Measurements from ENCODE around the gene PRDX1. TPM values are rescaled to one million over a fixed set of nuclear protein-coding genes. Genes with fewer than 3 reads are reported as not detected.
A peak's percentile ranks its signal among the peaks of the same experiment; 100 is the strongest.

PRDX1 gene
- total and polyA plus RNA-seq, 2 of the 4 experiments (the other 2 are of a cell fraction) = 612 to 883 TPM

DNA sequence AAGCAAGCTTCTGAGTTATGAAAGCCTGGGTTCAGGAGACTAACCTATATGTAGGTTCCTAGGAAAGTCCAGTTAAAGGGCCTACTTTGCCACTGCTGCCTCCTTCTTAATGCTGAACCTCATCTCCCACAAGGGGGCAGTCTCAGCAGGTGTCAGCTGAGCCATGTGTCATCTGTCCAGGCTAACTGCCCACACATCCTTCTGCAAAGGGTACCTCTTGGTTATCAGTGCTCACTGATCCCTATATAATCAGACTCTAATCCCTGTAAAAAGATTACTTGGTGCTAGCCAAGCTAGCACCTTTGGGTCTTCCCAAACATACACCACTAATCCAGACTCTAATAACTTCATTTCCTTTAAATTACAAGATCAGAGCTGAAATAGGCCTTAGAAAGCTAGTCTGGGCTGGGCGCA, 9.0 kb downstream of the PRDX1 start:
- Histone ChIP-seq H3K9ac (ENCODE audit: low read depth, low read length) (no peak overlapping the region), H2BK20ac (ENCODE audit: low read depth, low read length) (no peak overlapping the region), H3K27me3 (ENCODE audit: control insufficient read depth, insufficient read depth, low read length) (no peaks in the 10 kb centered on the region), H3K27ac (ENCODE audit: insufficient read depth, low read length) (no peak overlapping the region), H4K20me1 (ENCODE audit: insufficient read depth, low read length) (peaks cover 56% of the 10 kb centered on the region), H4K5ac (ENCODE audit: low read depth, low read length) (no peak overlapping the region), H3K4me3 (ENCODE audit: insufficient read depth, low read depth, low read length) (no peak overlapping the region), H2AK9ac (replicated peaks; ENCODE audit: low read depth, low read length, poor library complexity) (peak overlapping the region; percentile 23), H2BK5ac (ENCODE audit: low read depth, low read length, poor library complexity, severe bottlenecking) (no peak overlapping the region), H3K14ac (replicated peaks; ENCODE audit: low read depth, low read length) (no peak overlapping the region), H2AFZ (replicated peaks; ENCODE audit: low read length, poor library complexity) (no peak overlapping the region), H3K4me1 (ENCODE audit: control insufficient read depth, insufficient read depth, low read length) (peaks cover 17% of the 10 kb centered on the region), H3K4ac (ENCODE audit: low read depth, low read length) (no peak overlapping the region), H4K8ac (ENCODE audit: low read depth in 2 of 2, low read length in 2 of 2) (no peak overlapping the region), H4K91ac (ENCODE audit: insufficient read depth, low read depth, low read length) (no peak overlapping the region), H3K9me1 (ENCODE audit: insufficient read depth, low read length) (peaks cover 17% of the 10 kb centered on the region), H2AK5ac (ENCODE audit: low read depth, low read length) (no peak overlapping the region), H3K4me2 (ENCODE audit: low read depth, low read length) (no peak overlapping the region), H2BK120ac (ENCODE audit: low read depth, low read length) (no peak overlapping the region), H3K23ac (ENCODE audit: low read depth, low read length) (no peak overlapping the region), H3K79me1 (ENCODE audit: low read depth in 1 of 2, low read length in 2 of 2) (peaks cover 8 to 59% of the 10 kb centered on the region in 2 experiments), H3K18ac (ENCODE audit: low read depth, low read length) (no peak overlapping the region), H3K56ac (ENCODE audit: extremely low read depth, insufficient read depth, low read length) (no peak overlapping the region), H2BK15ac (ENCODE audit: low read depth, low read length) (no peak overlapping the region), H3K36me3 (ENCODE audit: control insufficient read depth, insufficient read depth, low read length) (peaks cover 61% of the 10 kb centered on the region), H3K9me3 (ENCODE audit: control insufficient read depth, insufficient read depth, low read length) (no peaks in the 10 kb centered on the region)
- DNase-seq = peak; percentile 71
- ChIA-PET CTCF (interaction anchor here (0.6 to 1.5 kb wide), 6 partner anchors 9 to 1807 kb away, joined by 3 to 6 read pairs (median 5); partner anchors contain the start of gene PRDX1), POLR2A (ENCODE audit: unreplicated experiment) (no interaction called here)
- peak; percentile 58 for ATAC-seq (ENCODE audit: low read depth)
- in situ Hi-C loops (cut with MboI; ENCODE audit: low sequenced_read_pairs) = no loop called here
- BruUV-seq (replicated peaks) = no TSS peak
- dilution Hi-C loops (cut with HindIII; ENCODE audit: low sequenced_read_pairs, unreplicated experiment) = no loop called here
- WGBS, 2 experiments (ENCODE audit: extremely low coverage in 2 of 2, insufficient read length in 1 of 2) = no CpG with 5 or more reads among the region's 1 CpG
- TF ChIP-seq CEBPB (IDR thresholded peaks at IDR 0.05; ENCODE audit: low read depth, low read length) = no peak
- TF ChIP-seq, protein P1, sequence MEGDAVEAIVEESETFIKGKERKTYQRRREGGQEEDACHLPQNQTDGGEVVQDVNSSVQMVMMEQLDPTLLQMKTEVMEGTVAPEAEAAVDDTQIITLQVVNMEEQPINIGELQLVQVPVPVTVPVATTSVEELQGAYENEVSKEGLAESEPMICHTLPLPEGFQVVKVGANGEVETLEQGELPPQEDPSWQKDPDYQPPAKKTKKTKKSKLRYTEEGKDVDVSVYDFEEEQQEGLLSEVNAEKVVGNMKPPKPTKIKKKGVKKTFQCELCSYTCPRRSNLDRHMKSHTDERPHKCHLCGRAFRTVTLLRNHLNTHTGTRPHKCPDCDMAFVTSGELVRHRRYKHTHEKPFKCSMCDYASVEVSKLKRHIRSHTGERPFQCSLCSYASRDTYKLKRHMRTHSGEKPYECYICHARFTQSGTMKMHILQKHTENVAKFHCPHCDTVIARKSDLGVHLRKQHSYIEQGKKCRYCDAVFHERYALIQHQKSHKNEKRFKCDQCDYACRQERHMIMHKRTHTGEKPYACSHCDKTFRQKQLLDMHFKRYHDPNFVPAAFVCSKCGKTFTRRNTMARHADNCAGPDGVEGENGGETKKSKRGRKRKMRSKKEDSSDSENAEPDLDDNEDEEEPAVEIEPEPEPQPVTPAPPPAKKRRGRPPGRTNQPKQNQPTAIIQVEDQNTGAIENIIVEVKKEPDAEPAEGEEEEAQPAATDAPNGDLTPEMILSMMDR (conservative IDR thresholded peaks at IDR 0.05; ENCODE audit: low read depth, low read length) = peak; percentile 64
- no peak for TF ChIP-seq RCOR1 (IDR thresholded peaks at IDR 0.05; ENCODE audit: insufficient replicate concordance, low read length)
- peak; percentile 83 for TF ChIP-seq SMC3 (IDR thresholded peaks at IDR 0.05; ENCODE audit: low read depth, low read length)
- TF ChIP-seq NFE2L2 (IDR thresholded peaks at IDR 0.05; ENCODE audit: low read depth, low read length) = no peak
- peak; percentile 14; the same call in 1 of the 2 replicates for TF ChIP-seq FOS (IDR thresholded peaks at IDR 0.05; ENCODE audit: low read depth, low read length)
- no peak for TF ChIP-seq CHD1 (IDR thresholded peaks at IDR 0.05; ENCODE audit: low read depth, low read length)
- TF ChIP-seq MAZ (IDR thresholded peaks at IDR 0.05; ENCODE audit: borderline replicate concordance, low read depth, low read length) = no peak
- TF ChIP-seq MAFK (IDR thresholded peaks at IDR 0.05; ENCODE audit: low read depth, low read length) = no peak
- TF ChIP-seq MXI1 (IDR thresholded peaks at IDR 0.05; ENCODE audit: borderline replicate concordance, low read depth, low read length) = peak; percentile 63; the same call in 1 of the 2 replicates
- TF ChIP-seq, protein P2, sequence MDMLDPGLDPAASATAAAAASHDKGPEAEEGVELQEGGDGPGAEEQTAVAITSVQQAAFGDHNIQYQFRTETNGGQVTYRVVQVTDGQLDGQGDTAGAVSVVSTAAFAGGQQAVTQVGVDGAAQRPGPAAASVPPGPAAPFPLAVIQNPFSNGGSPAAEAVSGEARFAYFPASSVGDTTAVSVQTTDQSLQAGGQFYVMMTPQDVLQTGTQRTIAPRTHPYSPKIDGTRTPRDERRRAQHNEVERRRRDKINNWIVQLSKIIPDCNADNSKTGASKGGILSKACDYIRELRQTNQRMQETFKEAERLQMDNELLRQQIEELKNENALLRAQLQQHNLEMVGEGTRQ (IDR thresholded peaks at IDR 0.05; ENCODE audit: low read depth, low read length) = peak; percentile 40; the same call in 1 of the 2 replicates
- TF ChIP-seq, protein P3, sequence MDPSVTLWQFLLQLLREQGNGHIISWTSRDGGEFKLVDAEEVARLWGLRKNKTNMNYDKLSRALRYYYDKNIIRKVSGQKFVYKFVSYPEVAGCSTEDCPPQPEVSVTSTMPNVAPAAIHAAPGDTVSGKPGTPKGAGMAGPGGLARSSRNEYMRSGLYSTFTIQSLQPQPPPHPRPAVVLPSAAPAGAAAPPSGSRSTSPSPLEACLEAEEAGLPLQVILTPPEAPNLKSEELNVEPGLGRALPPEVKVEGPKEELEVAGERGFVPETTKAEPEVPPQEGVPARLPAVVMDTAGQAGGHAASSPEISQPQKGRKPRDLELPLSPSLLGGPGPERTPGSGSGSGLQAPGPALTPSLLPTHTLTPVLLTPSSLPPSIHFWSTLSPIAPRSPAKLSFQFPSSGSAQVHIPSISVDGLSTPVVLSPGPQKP (IDR thresholded peaks at IDR 0.05; ENCODE audit: borderline replicate concordance, low read depth, low read length) = no peak
- TF ChIP-seq RAD21 (IDR thresholded peaks at IDR 0.05; ENCODE audit: low read length) = peak; percentile 64
- intact Hi-C loops (cut with micrococcal nuclease) = loop anchor here (1.0 to 5.0 kb wide), 2 partner anchors 58 to 175 kb away; partner anchors contain the start of genes GPBP1L1 and TMEM69

Measured in IMR-90 (cell line).